ENCODE results near the gene EMP2.

GRCh38 chr16:10535461-10535860, 44.9 kb downstream of the EMP2 start:
- TF ChIP-seq CTCF (IDR thresholded peaks at IDR 0.05) (no peak), POLR2A (IDR thresholded peaks at IDR 0.05) (no peak)
